ENCODE data around the gene ADPRH.

ADPRH gene

GRCh38 chr3:119597548-119598288 lies 18.4 kb downstream of the ADPRH start, which contains the start of gene PLA1A:
TSS of gene PLA1A (plus strand) at chr3:119597885. CDS start at chr3:119597914, 29 bp downstream.
- DNase-seq, result no peak

GRCh38 chr3:119598410-119599098 lies 19.3 kb downstream of the ADPRH start:
- no peak for DNase-seq

GRCh38 chr3:119599558-119600174 lies 20.4 kb downstream of the ADPRH start:
- no peak for DNase-seq

DNA sequence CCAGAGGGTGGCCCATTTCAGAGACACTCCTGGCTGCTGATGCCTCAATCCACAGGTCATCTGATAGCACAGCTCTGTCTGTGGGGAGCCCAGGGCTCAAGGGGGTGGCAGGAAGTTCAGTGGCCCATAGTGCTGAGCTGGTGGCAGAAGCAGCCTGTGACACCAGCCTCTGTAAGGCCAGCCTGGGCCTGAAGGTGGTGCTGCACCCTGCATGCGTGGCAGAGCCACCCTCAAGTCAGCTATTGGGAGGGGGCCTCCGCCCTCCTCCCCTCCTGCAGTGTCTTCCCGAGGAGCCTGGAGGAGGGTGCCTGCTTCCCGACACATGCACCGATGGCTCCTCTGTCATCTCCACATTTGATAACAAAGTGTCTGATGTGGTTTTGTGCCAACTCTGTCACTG lies 21.4 kb downstream of the ADPRH start:
- peak; percentile 40 to 48 for DNase-seq

DNA sequence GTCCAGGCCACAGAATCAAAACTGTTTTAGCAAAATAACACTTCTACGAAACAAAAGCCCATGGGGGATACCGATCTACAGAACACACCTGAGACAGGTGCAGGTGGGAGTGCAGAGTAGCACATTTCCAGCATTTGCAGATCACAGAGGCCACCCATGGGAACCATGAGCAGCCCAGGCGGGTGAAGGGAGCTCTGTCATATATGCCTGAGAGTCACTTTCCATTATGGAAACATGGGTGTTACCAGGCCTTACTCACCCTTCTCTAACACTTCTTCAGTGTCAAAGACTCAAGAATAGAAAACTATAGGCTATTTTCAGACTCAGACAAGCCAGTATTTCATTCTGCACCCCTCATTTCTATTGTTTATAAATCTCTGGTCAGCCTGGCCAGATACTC lies 21.9 kb downstream of the ADPRH start:
- DNase-seq, result no peak

- no peak for DNase-seq
These were observed 23.4 kb downstream of the ADPRH start for GRCh38 chr3:119602676-119603075.

GRCh38 chr3:119604878-119605277 lies 25.6 kb downstream of the ADPRH start:
- DNase-seq, result no peak

- no peak for DNase-seq
These were observed 29.2 kb downstream of the ADPRH start for GRCh38 chr3:119608405-119609000.

DNA sequence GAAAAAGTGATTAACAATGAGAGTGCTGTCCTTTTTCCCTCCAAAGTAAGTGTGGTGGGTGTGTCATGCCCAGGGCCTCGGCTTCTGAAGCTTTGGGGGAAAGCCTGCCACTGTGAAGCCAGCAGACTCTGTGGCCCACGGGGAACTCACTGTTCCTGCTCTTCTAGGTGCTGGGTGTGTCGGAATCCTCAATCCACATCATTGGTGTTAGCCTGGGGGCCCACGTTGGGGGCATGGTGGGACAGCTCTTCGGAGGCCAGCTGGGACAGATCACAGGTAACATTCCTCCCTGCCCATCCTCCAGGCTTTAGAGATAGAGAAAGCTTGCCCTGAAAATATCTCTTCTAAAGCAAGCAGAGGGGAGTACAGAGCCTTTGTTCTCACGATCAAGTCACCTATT lies 30.0 kb downstream of the ADPRH start:
- DNase-seq, result no peak

DNA sequence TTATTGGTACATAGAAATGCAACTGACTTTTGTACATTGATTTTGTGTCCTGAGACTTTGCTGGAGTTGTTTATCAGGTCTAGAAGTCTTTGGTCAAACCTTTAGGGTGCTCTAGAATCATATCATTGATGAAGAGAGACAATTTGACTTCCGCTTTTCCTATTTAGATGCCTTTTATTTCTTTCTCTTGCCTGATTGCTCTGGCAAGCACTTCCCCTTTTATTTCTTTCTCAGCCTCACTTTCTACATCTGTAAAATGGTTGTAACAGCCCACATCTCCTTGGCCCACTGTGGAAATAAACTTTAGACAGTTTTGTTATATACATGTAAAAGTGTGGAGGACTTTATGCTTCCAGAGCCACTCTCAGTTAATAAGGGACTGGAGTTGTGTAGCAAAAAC lies 32.4 kb downstream of the ADPRH start:
- no peak for DNase-seq

DNA sequence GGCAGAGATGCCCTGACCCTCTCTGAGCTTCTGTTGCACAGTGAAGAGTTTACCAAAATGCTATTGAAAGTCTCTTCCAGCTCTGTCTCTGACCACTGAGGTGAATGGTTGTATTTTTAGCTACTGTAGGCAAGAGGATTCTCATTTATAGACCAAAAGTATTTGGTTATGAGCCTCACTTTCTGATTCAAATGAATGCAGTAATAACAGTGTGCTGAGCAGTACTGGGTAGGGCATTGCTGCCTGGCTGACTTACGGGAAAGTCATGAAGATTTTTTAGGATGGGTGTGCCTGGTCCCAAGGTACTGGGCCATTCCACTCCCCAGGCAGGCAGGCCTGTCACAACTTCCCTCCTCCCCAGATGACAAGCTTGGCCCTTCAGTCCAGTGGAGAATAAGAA lies 33.9 kb downstream of the ADPRH start:
- no peak for DNase-seq

DNA sequence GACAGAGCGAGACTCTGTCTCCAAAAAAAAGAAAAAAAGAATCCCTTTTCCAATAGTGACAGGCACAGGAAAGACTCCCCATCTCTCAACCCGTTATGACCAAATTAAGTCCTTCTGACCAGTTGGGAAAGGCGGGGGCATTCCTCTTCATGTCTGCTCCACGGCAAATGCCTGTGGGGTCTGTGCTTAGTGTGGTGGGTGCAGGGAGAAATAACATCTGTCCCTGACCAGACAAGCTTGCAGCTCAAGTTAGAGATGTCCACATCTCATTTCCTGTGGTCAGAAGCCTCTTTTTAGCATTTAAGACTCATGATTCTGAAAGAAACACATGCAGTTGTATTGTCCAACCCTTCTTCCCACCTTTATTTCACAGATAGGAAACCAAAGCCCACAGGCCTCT lies 34.6 kb downstream of the ADPRH start:
- no peak for DNase-seq

DNA sequence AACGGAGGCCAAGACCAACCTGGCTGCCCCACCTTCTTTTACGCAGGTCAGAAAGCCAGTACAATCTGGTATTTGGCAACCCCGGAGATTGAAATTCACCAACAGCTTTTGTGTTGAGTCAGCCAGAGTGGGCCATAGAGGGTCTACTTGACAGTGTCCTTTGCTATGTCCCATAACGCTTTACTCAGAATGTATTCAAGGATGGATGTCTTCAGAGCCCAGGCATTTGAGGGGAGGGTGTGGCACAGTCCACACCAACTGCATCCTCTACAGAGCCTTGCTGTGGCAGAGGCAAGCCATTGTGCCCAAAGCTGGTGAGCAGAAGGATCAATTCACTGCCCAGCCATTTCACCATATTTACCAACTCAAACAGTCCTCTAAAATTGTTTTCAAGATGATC lies 36.8 kb downstream of the ADPRH start:
- DNase-seq, result no peak

- no peak for DNase-seq
These were observed 39.8 kb downstream of the ADPRH start for GRCh38 chr3:119619094-119619493.

- DNase-seq, result no peak
These were observed 41.6 kb downstream of the ADPRH start for GRCh38 chr3:119620899-119621298.

DNA sequence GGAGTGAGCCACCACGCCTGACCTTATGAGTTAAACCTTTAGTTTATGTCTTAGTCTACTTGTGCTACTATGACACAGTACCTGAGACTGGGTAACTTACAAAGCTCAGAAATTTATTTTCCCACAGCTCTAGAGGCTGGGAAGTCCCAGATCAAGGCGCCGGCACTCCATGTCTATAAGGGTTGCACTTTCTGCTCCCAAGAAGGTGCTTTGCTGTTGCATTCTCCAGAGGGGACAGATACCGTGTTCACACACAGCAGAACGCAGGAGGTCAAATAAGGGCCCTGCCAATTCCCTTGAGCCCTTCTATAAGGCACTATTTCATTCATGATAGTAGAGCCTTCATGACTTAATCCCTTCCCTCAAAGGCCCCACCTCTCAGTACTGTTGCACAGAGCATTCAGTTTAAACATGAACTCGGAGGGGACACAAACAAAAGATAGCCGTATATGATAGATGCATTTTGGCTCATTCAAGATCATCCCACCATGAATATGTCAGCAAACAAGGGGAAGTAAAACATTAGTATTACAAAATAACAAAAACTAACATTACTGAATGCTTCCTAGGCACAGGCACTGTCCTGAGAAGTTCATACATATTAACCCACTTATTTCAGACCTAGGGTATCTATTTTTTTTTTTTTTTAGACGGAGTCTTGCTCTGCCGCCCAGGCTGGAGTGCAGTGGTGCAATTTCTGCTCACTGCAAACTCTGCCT lies 44.9 kb downstream of the ADPRH start:
- peak in 1 of 2 donors; percentile 45 for DNase-seq

- DNase-seq, result no peak
These were observed 46.3 kb downstream of the ADPRH start for GRCh38 chr3:119625451-119626153.

DNA sequence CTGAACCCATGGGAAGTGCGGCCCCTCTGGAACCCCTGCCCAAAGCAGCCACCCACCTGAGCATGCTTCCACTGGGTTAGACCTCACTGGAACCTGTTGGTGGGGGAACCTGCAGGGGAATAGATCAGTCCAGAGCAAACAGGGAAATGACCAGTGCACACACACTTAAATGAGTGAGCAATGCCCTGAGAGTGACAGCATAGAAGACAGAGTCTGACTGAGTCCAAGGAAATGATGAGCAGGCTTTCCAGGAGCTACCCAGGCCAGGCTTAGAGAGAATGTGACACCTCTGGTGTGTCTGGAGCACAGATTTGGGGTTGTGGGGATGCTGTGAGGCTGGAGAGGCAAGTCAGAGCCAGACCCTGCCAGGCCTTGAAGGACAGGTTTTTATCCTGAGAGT lies 46.9 kb downstream of the ADPRH start:
- peak in 1 of 2 donors; percentile 10 for DNase-seq

- peak; percentile 58 to 68 for DNase-seq
These were observed 48.2 kb downstream of the ADPRH start for GRCh38 chr3:119627461-119627860.

DNA sequence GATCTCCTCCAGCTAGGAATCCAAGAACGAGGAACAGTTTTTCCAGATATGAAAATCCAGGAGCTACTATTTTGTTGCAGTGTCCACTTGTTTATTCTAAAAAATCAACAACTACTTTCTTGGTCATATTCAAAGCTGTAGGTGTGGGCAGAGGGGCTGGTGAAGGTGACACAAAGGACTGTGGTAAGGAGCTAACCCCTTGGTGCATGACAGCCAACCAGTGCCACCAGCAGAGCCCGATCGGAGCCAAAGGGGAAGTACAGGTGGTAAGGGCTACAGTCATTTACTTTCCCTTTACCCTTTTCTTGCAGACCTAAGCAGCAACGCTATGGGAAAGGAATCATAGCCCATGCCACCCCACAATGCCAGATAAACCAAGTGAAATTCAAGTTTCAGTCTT lies 49.1 kb downstream of the ADPRH start:
- DNase-seq, result peak in 1 of 2 donors; percentile 56

- peak; percentile 58 to 81 for DNase-seq
These were observed 49.6 kb downstream of the ADPRH start for GRCh38 chr3:119628816-119629445.

Measured in inflammatory macrophage (primary cell).